ENCODE data around the gene SCAF1.

The SCAF1 gene

DNA sequence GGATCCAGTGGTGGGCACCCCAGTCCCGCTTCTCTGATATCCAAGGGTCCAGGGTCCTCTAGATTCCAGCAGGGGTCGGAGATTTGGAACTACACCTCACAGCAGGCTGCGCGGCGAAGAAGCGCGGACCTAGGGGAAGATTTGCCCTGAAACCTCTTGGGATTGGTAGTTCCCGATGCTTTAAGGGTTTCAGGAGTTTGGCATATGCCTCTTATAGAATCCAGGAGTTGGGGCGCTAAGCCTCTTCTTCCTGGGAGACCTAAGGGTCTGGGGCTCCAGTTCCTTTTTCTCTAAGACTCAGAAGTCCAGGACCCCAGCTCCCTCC lies 24.1 kb downstream of the SCAF1 start:
- DNase-seq (ENCODE audit: low read depth in 2 of 2): no peak

DNA sequence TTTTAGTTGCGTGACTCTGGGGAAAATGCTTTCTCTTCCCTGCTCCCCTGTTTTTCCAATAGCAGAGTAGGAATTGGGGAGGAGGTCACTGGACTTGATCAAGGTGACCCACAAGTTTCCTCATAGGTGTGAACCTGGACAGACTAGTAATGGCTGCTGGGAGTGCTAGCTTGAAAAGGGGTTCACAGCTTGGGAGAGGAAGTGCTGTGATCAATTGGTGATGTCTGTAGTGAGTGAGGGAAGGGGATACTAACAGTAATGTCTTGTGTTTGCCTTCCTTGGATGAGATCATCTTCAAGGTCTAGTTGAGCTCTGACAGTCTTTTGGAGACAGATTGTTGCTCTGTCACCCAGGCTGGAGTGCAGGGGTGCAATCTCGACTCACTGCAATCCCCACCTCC lies 25.5 kb downstream of the SCAF1 start:
- no peak for DNase-seq (ENCODE audit: low read depth in 2 of 2)

DNA sequence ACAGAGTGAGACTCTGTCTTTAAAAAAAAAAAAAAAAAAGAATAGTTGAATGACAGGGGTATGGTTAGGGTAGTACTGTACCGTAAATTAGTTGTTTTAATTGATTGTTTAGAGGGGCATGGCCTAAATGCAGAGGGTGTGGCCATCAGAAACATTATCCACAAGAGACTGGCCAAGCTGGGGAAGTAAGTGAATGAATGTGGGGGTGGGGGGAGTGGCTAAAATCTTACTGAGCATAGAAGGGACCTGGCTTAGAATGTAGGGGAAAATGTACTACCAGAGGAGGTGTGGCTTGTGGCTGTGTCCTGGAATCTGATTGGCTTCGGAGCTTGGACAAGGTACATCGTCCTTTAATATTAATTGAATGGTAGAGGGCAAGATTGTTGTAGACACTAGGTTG lies 27.5 kb downstream of the SCAF1 start:
- DNase-seq (ENCODE audit: low read depth in 2 of 2): no peak

- peak; percentile 36 to 65 for DNase-seq (ENCODE audit: low read depth in 2 of 2)
Observed at GRCh38 chr19:49672131-49672919, 30.3 kb downstream of the SCAF1 start.

- no peak for DNase-seq (ENCODE audit: low read depth in 2 of 2)
Observed at GRCh38 chr19:49676136-49676783, 34.3 kb downstream of the SCAF1 start.

- DNase-seq (ENCODE audit: low read depth in 2 of 2): peak; percentile 95 to 96
Observed at GRCh38 chr19:49676784-49677230, 34.8 kb downstream of the SCAF1 start.

GRCh38 chr19:49677231-49677900 lies 35.4 kb downstream of the SCAF1 start, which contains the start of gene PRMT1:
TSS of gene PRMT1 (plus strand) at chr19:49677271. CDS start at chr19:49677281, 10 bp downstream.
- no peak for DNase-seq (ENCODE audit: low read depth in 2 of 2)

DNA sequence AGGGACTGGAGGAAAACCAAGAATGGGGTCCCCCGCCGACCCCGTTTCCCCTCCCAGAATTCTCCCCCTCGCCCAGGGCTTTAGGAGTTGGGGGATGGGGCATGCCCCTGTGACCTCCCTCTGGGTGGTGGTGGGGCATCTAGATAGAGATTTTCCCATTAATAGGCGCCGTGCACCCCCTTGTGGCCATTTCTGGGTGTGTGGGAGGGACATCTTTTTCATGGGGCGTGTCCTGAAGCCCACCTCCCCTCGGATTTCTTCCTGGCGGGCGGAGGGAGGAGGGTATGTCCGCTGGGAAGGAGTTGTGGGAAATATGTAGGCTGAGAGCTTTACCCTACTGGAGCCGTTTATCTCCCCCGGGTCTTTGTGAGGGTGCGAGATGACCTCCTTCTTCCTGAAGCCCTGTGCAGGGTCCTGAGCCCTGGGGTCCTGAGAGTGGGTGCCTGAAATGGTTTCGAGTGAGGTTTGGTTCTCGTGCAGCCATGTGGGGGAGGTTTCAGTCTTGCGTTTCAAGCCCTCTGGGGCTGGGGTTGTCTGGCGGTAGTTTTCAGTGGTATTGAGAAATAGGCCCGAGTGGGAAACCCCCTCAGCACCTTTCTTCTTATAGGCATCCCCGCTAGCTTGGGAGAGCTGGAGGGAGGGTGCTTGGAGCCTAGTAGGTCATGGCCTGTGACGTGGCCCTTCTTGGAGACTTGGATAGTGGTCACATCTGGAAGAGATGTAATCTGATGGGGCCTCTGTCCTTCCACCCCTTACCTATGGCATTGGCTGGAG lies 36.1 kb downstream of the SCAF1 start:
- DNase-seq (ENCODE audit: low read depth in 2 of 2): peak; percentile 43 to 76

DNA sequence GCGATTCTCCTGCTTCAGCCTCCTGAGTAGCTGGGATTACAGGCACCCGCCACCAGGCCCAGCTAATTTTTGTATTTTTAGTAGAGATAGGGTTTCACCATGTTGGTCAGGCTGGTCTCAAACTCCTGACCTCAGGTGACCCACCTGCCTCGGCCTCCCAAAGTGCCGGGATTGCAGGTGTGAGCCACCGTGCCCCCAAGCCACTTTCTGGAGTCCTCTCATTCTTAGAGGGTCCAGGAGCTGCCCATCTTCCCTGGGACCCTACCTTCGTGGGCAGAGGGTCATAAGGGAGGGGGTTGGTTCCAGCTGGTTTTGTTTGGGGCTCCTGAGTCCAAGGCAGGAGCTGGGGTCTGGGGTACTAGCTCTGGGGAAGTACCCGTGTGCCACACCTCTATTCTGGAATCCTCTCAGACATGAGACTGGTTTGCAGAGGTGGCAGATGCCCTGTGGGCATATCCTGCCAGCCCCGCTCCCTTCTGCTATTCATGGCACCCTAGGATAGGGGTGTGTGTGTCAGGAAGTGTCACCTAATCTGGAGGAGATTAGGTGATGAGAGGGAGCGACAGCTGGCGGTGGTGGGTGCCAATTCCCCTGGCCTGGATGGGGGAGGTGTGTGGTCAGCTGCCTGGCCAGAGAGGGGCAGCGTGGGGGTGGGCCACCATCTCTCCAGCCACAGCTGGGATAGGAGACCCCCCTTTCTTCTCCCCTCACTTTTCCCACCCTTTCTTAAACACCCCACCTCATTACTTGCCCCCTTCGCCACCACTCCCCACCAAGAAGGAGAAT lies 37.2 kb downstream of the SCAF1 start:
- DNase-seq (ENCODE audit: low read depth in 2 of 2): no peak

DNA sequence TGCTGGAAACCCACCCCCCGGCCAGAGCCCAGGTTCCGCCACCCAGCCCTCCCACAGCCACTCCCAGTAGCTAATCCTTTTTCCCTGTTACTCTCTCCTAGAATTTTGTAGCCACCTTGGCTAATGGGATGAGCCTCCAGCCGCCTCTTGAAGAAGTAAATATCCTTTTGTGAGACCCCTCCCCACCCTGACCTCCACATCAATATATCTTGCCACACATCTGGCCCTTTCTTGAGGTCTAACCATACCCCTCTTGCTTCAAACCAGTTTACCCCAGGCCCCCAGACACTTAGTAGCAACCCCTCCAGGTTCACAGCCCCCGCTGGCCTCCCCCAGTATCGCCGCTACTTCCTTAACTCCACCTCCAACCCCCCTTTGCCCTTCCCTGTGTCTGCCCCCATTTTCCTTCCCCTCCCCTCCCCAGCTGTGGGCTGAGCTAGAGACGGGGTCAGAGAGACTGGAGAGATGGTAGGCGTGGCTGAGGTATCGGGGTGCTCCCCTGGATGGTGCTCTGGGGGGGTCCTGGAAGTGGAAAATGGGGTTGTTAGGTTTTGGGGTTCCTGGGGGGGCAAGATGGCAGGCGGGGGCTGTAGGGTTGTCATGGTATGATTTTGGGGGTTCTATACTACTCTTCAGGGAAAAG lies 37.9 kb downstream of the SCAF1 start:
- no peak for DNase-seq (ENCODE audit: low read depth in 2 of 2)

- peak; percentile 91 to 92 for DNase-seq (ENCODE audit: low read depth in 2 of 2)
Observed at GRCh38 chr19:49680421-49681351, 38.7 kb downstream of the SCAF1 start.

GRCh38 chr19:49681830-49682229 lies 39.8 kb downstream of the SCAF1 start:
- no peak for DNase-seq (ENCODE audit: low read depth in 2 of 2)

DNA sequence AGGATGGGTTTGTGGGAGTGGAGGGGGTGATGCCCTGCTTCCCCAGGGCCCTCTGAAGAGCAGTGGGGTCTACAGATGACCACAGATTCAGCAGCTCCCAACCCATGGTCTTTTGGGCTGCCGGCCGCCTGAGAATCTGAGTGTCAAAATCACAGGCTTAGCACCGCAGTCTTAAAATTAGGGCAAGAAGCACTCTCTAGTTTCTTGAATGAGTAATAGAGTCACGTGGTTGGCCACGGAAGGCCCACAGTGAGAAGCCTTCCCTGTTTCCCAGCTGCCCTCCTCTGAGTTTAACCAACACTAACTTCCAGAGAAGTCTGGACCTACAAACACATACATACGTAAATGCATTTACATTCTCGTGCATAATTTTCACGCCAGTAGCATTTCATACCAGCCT lies 40.3 kb downstream of the SCAF1 start:
- no peak for DNase-seq (ENCODE audit: low read depth in 2 of 2)

DNA sequence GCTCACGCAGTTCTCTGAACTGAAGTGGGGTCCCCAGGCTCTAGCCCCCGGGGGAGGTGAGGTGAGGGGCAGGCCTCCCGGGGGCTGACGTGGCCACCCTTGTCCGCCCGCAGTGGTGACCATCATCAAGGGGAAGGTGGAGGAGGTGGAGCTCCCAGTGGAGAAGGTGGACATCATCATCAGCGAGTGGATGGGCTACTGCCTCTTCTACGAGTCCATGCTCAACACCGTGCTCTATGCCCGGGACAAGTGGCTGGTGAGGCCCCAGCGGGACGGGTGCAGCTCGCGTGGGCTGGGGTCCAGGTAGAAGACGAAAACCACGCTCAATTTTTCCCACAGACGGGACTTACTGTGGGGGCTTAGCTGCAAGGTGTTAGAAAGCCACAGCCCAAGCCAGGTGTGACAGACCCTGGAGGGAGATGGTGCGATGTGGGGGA lies 41.8 kb downstream of the SCAF1 start:
- DNase-seq (ENCODE audit: low read depth in 2 of 2): no peak

DNA sequence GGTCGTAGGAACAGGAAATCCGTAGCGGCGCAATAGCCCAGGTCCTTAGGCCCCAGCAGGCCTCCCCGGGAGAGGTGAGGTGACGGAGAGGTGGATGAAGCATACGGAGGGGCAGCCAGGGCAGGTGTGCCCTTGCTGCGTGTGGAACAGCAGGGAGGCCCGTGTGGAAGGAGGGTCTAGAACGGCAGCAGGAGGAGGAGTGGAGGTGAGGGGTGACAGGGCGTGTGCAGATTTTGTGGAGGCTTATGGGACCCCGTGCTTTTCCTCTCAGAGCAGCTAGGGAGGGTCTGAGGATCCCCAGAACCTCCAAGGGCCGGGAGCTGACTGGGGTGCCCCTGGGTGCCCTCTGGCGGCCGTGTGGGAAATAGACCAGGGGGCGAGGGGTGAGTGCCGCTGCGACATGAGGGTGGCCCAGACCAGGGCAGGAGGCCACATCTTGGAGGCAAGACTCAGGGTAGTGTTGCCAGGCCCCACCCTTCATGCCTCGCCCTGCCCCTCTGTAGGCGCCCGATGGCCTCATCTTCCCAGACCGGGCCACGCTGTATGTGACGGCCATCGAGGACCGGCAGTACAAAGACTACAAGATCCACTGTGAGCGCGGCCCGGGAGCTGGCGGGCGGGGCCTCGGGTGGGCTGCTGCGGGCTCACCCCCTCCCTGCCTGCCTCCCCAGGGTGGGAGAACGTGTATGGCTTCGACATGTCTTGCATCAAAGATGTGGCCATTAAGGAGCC lies 42.4 kb downstream of the SCAF1 start:
- DNase-seq (ENCODE audit: low read depth in 2 of 2): no peak

DNA sequence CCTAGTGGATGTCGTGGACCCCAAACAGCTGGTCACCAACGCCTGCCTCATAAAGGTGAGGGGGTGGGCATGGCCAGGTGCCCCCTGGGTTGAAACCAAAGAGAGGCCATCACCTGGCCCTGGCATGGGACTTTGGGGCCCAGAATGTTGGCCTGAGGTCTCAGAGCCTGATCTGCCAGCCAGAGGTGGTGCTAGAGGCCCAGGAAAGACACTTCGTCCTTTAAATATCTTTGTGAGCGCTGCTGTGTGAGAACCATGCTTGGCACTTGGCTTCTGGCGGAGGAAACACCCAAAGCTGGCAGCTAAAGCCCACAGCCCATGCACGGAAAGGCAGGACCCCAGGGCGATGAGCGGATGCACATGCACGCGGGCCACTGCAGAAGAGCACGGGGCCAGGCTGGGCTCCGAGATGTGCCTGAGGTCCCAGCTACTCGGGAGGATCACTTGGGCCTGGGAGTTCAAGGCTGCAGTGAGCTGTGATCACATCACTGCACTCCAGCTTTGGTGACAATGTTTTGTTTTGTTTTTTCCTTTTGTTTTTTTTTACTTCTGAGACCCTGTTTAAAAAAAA lies 43.1 kb downstream of the SCAF1 start:
- DNase-seq (ENCODE audit: low read depth in 2 of 2): no peak

- no peak for DNase-seq (ENCODE audit: low read depth in 2 of 2)
Observed at GRCh38 chr19:49685845-49686332, 43.9 kb downstream of the SCAF1 start.

GRCh38 chr19:49686503-49687088 lies 44.6 kb downstream of the SCAF1 start:
- DNase-seq (ENCODE audit: low read depth in 2 of 2): no peak
